Spleen (tissue), 7 donors: ENCODE results near the gene IL19.

Source experiments
- POLR2A ChIP-seq, 3 donors: fragments of 450-650 bp; IDR thresholded peaks; one replicate each; pipeline ENCODE4 v1.5.1; 2017; ENCODE audit warnings: antibody characterized with exemption in 3 of 3, mild to moderate bottlenecking in 1 of 3
- TF ChIP-seq, protein P1 (sequence below), 11 experiments: fragments of 200-600 bp in 7 of 11; fragments of 450-650 bp in 4 of 11; sonication (generic) in 4 of 11; IDR thresholded peaks in 8 of 11; conservative IDR thresholded peaks in 3 of 11; 1 replicate in 7 of 11; 2 replicates in 4 of 11; pipeline versions ENCODE4 v1.4.0 to v1.8.0; 2016 to 2021; ENCODE audit warnings: antibody characterized with exemption in 11 of 11, inconsistent platforms in 4 of 11, mild to moderate bottlenecking in 1 of 11
- donor health status: DM: no; HTN: no; CAD: no; lungs with moderate emphysema.
- donor health status: DM: no; HTN: no; CAD: no.
- donor health status: DM: no; HTN: no; CAD: no.

DNA sequence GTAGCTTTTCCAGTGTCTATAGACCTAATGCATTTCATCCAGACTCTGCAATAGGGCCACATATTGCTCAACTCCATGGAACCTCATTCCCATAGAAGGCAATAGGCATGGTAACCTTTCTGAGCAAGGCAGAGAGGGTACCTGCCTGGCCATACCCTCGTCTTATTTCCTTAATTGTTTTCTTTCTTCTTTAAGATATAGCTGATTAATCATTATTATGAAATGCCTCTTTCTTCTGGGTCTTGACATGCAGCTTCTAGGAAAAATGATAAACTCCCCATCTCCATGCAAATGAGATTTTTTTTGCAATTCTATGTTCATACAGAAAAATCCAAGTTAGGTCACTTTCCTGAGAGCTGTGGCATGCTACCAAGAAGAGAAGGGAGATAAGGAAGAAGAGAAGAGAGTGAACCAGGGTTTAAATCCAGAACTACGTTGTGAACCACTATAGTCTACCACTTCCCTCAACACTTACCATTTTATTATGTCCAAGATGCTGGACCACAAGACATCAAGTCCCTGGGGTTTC, 61.8 kb downstream of the IL19 start:
- TF ChIP-seq, protein P1, sequence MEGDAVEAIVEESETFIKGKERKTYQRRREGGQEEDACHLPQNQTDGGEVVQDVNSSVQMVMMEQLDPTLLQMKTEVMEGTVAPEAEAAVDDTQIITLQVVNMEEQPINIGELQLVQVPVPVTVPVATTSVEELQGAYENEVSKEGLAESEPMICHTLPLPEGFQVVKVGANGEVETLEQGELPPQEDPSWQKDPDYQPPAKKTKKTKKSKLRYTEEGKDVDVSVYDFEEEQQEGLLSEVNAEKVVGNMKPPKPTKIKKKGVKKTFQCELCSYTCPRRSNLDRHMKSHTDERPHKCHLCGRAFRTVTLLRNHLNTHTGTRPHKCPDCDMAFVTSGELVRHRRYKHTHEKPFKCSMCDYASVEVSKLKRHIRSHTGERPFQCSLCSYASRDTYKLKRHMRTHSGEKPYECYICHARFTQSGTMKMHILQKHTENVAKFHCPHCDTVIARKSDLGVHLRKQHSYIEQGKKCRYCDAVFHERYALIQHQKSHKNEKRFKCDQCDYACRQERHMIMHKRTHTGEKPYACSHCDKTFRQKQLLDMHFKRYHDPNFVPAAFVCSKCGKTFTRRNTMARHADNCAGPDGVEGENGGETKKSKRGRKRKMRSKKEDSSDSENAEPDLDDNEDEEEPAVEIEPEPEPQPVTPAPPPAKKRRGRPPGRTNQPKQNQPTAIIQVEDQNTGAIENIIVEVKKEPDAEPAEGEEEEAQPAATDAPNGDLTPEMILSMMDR (IDR thresholded peaks at IDR 0.05 in 8 of 11, conservative IDR thresholded peaks at IDR 0.05 in 3 of 11) = no peak
- no peak for TF ChIP-seq POLR2A (IDR thresholded peaks at IDR 0.05)
